Ovary (tissue), 9 donors: ENCODE measurements around the gene TP53I11. TPM values are rescaled to one million over a fixed set of nuclear protein-coding genes. Genes with fewer than 3 reads are reported as not detected.

Experiments used
- DNase-seq, 5 donors: peaks; one replicate each; pipeline ENCODE4 v3.0.0-alpha.2; 2019 to 2020
- H3K27ac ChIP-seq, 2 donors: fragments of 200-600 bp; one replicate each; pipeline versions ENCODE4 v1.5.1 to v1.8.0; 2019 to 2022
- H3K27me3 ChIP-seq: fragments of 200-600 bp; one replicate; pipeline ENCODE4 v1.8.0; 2022
- H3K36me3 ChIP-seq: fragments of 200-600 bp; sonication (generic); one replicate; pipeline ENCODE4 v1.5.1; 2019
- H3K4me1 ChIP-seq: one replicate; pipeline ENCODE4 v1.8.1; 2013; ENCODE audit warnings: mild to moderate bottlenecking, moderate library complexity; ENCODE audit not compliant: insufficient read depth
- H3K4me3 ChIP-seq: fragments of 200-600 bp; sonication (generic); one replicate; pipeline ENCODE4 v1.5.1; 2017
- H3K9me3 ChIP-seq, 2 donors: fragments of 200-600 bp in 1 of 2; sonication (generic) in 1 of 2; one replicate each; pipeline versions ENCODE4 v1.5.1 to v1.8.1; 2013 to 2019; ENCODE audit warnings: mild to moderate bottlenecking in 1 of 2, moderate library complexity in 1 of 2
- EP300 ChIP-seq: sonication (generic); formaldehyde crosslinking; IDR thresholded peaks from one replicate; pipeline ENCODE4 v1.6.1; 2017; ENCODE audit warnings: antibody characterized with exemption
- POLR2A ChIP-seq: fragments of 450-650 bp; IDR thresholded peaks from one replicate; pipeline ENCODE4 v1.6.1; 2017; ENCODE audit warnings: antibody characterized with exemption, mild to moderate bottlenecking, moderate library complexity
- WGBS, 3 donors: extraction: QIAGEN DNeasy Blood & Tissue Kit in 1 of 3; methylation state at CpG; one replicate each; pipeline versions ENCODE4 v1.1.5 to v1.1.7; 2013 to 2017; 5-methylcytosine and 5-hydroxymethylcytosine counted together
- intact Hi-C, 4 donors: fragments of 100-400 bp; cut with DNase I; formaldehyde crosslinking; loops; one replicate each; pipeline versions ENCODE4 v1.11.0 to v1.15.1; 2022 to 2023
- polyA plus RNA-seq, 2 donors: library from polyadenylated mRNA; stranded (reverse); fragments of 200-250 nt in 1 of 2; fragments of 350-450 nt in 1 of 2; fragmentation: Illumina TruSeq in 1 of 2; extraction: RNeasy Lipid Tissue Mini Kit (QIAGEN cat#74804) in 1 of 2; gene quantifications; one replicate each; pipeline ENCODE4 v1.2.3, GENCODE V29; 2013 to 2014
- total RNA-seq, 7 donors: library from RNA; depleted of rRNA in 2 of 7; stranded (reverse); fragments of >200 nt in 2 of 7; fragmentation: NEBNext Ultra II Directional in 3 of 7; extraction: Animal tissue kit (Norgen Biotek cat#: 25700) in 3 of 7; gene quantifications; one replicate each; pipeline versions ENCODE4 v1.1.0 to v1.2.4, GENCODE V29; 2016 to 2023
- TF ChIP-seq, protein P1 (sequence below), 3 donors: fragments of 450-650 bp in 2 of 3; fragments of 200-600 bp in 1 of 3; IDR thresholded peaks; one replicate each; pipeline versions ENCODE4 v1.5.1 to v1.8.0; 2016 to 2022; ENCODE audit warnings: antibody characterized with exemption in 3 of 3, mild to moderate bottlenecking in 1 of 3
- donor health status: DM: no; HTN: no; CAD: no; lungs with moderate emphysema.
- donor health status: DM: no; HTN: no; CAD: no.
- donor health status: Bipolar disorder and iron deficiency.
- donor health status: DM: yes; HTN: yes; CAD: no.
- donor health status: DM: no; HTN: no; CAD: no.
- donor health status: DM: yes; HTN: yes; CAD: no.

TP53I11 gene
- total and polyA plus RNA-seq, 9 donors: 9.2 to 51.9 (median 21.8) TPM

DNA sequence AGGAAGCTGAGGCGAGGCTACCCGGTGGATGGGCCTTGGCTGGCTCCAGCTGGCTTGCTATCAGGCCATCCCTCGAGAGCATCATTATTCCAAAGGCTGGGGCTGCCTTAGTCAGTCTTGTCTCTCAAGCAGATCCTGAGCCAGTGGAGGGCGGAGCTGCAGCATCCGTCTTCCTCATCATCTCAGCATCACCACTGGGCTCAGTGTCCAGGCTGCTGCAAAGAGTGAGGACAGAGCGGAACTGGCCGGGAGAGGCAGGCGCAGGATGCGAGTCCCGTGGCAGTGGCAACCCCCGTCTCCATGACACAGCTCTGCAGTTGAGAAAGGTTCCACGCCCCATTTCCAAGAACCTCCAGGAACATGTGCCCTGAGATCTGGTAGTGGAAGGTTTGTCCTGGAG, 4.4 kb downstream of the TP53I11 start:
- Histone ChIP-seq H3K4me3 (no peak overlapping the region), H3K9me3 (no peaks in the 10 kb centered on the region), H3K27me3 (no peaks in the 10 kb centered on the region), H3K36me3 (no peaks in the 10 kb centered on the region), H3K27ac (no peak overlapping the region), H3K4me1 (no peaks in the 10 kb centered on the region)
- DNase-seq: peak in 1 of 5 donors; percentile 29
- intact Hi-C loops: loop anchor here in 1 of 4 donors (10.0 kb wide), 1 partner anchor 349 kb away; no protein-coding TSS in a partner anchor
- WGBS, 3 donors: 76 to 79% (median 78%) methylated on average over 12 of the region's 12 CpGs
- TF ChIP-seq, protein P1, sequence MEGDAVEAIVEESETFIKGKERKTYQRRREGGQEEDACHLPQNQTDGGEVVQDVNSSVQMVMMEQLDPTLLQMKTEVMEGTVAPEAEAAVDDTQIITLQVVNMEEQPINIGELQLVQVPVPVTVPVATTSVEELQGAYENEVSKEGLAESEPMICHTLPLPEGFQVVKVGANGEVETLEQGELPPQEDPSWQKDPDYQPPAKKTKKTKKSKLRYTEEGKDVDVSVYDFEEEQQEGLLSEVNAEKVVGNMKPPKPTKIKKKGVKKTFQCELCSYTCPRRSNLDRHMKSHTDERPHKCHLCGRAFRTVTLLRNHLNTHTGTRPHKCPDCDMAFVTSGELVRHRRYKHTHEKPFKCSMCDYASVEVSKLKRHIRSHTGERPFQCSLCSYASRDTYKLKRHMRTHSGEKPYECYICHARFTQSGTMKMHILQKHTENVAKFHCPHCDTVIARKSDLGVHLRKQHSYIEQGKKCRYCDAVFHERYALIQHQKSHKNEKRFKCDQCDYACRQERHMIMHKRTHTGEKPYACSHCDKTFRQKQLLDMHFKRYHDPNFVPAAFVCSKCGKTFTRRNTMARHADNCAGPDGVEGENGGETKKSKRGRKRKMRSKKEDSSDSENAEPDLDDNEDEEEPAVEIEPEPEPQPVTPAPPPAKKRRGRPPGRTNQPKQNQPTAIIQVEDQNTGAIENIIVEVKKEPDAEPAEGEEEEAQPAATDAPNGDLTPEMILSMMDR (IDR thresholded peaks at IDR 0.05): no peak
- TF ChIP-seq POLR2A (no peak), EP300 (no peak)

DNA sequence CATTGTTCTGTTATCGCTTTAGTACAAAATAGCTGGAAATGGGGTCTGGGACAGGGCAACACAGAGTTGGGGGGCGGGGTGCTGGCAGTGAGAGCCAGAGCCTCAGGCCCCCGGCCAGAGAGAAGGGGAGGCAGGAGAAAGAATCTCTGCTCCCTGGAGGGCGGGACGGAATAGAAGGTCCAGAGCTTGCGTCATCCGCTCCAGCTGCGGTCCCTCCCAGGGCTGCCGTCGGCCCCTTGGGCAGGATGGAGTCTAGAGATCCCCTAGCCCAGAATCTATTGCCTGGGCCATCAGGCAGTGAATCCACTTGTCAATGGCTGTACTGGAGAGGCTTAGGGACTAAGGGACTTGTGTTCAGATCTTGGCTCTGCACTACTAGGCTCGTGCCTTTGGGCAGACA, 5.0 kb downstream of the TP53I11 start:
- Histone ChIP-seq H3K27me3 (no peaks in the 10 kb centered on the region), H3K27ac (no peak overlapping the region), H3K4me1 (no peaks in the 10 kb centered on the region), H3K9me3 (no peaks in the 10 kb centered on the region), H3K4me3 (no peak overlapping the region), H3K36me3 (no peaks in the 10 kb centered on the region)
- 62 to 75% (median 75%) methylated on average over 11 of the region's 11 CpGs for WGBS, 3 donors
- peak in 2 of 5 donors; percentile 37 to 43 for DNase-seq
- intact Hi-C loops: loop anchor here in 1 of 4 donors (10.0 kb wide), 1 partner anchor 349 kb away; no protein-coding TSS in a partner anchor
- TF ChIP-seq EP300 (no peak), POLR2A (no peak)
- TF ChIP-seq, protein P1 (IDR thresholded peaks at IDR 0.05): no peak

DNA sequence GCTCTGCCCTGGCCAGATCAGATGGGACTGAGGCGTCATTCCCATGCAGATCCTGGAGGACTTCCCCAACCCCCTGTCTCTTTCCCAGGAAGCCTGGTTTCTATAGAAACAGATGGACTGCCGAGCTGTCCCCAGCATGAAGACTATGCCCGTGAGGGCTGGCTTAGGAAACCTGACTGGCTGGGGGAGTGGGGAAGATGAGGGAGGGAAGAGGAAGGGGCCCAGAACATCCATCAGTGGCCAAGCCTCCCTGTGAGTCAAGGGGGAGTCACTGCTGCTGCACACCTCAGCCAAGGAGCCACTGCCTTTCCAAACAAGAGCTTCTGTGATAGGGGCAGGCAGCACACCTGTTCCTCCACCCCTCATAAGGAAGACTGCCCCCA, 5.8 kb downstream of the TP53I11 start:
- TF ChIP-seq POLR2A (no peak), EP300 (no peak)
- TF ChIP-seq, protein P1 (IDR thresholded peaks at IDR 0.05): no peak
- H3K27ac ChIP-seq: no peak overlapping the region
- no peak overlapping the region for H3K4me3 ChIP-seq
- 48 to 72% (median 58%) methylated on average over 3 of the region's 3 CpGs for WGBS, 3 donors
- H3K9me3 ChIP-seq: no peaks in the 10 kb centered on the region
- intact Hi-C loops: loop anchor here in 1 of 4 donors (10.0 kb wide), 1 partner anchor 350 kb away; no protein-coding TSS in a partner anchor
- H3K27me3 ChIP-seq: no peaks in the 10 kb centered on the region
- DNase-seq: no peak
- no peaks in the 10 kb centered on the region for H3K36me3 ChIP-seq
- H3K4me1 ChIP-seq: no peaks in the 10 kb centered on the region

DNA sequence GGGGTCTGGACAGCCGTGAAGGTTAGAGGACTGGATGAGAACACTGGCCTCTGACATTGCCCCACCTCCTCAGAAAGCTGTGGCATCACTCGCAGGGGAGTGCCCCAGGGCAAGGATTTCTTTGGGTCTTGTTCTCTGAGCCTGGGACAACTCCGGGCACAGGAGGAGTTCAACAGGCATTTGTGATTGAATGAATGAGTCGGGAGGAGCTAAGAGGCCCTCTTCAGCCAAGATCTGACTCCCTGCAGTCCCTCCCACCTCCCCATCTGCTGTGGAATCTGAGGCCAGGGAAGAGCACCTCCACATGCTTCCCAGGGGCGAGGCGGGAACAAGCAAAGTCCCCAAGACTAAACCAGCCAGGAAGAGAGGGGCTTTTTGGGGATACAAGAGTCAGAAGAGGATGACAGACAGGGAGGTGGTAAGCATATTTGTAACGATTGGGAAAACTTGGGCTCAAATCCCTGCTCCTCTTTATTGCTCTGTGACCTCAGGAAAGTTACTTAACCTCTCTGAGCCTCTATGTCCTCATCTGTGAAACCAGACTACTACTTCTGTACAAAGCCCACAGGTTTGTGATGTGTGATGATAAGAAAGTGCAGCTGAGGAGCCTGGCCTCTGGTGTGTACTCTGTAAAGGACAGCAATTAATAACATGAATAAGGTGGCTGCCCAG, 6.4 kb downstream of the TP53I11 start:
- 62 to 72% (median 71%) methylated on average over 7 of the region's 7 CpGs for WGBS, 3 donors
- no peaks in the 10 kb centered on the region for H3K27me3 ChIP-seq
- H3K4me1 ChIP-seq: no peaks in the 10 kb centered on the region
- H3K4me3 ChIP-seq: no peak overlapping the region
- TF ChIP-seq EP300 (no peak), POLR2A (no peak)
- TF ChIP-seq, protein P1 (IDR thresholded peaks at IDR 0.05): no peak
- H3K27ac ChIP-seq: no peak overlapping the region
- intact Hi-C loops: loop anchor here in 1 of 4 donors (10.0 kb wide), 1 partner anchor 350 kb away; no protein-coding TSS in a partner anchor
- DNase-seq: no peak
- no peaks in the 10 kb centered on the region for H3K9me3 ChIP-seq
- no peaks in the 10 kb centered on the region for H3K36me3 ChIP-seq
